HUES48 (cell line): ENCODE data around the gene DYSF.

Experiments used
- H3K27ac ChIP-seq: one replicate; pipeline ENCODE4 v1.7.0; 2013; ENCODE audit warnings: low read depth, low read length, inconsistent platforms
- H3K27me3 ChIP-seq: 2 replicates; pipeline ENCODE4 v1.6.1; 2013; ENCODE audit warnings: mild to moderate bottlenecking, low read length; ENCODE audit not compliant: control insufficient read depth, insufficient read depth
- H3K36me3 ChIP-seq: 2 replicates; pipeline ENCODE4 v1.6.1; 2013; ENCODE audit warnings: low read length; ENCODE audit not compliant: control insufficient read depth, insufficient read depth
- H3K4me1 ChIP-seq: 2 replicates; pipeline ENCODE4 v1.6.1; 2013; ENCODE audit warnings: mild to moderate bottlenecking, low read length; ENCODE audit not compliant: control insufficient read depth, insufficient read depth
- H3K4me3 ChIP-seq: 2 replicates; pipeline ENCODE4 v1.5.1; 2013; ENCODE audit warnings: mild to moderate bottlenecking, low read depth, low read length
- H3K9ac ChIP-seq: 2 replicates; pipeline ENCODE4 v1.6.1; 2013; ENCODE audit warnings: mild to moderate bottlenecking, low read depth, low read length, moderate library complexity
- H3K9me3 ChIP-seq: 2 replicates; pipeline ENCODE4 v1.6.1; 2013; ENCODE audit warnings: low read length; ENCODE audit not compliant: control insufficient read depth, insufficient read depth

DYSF gene

GRCh38 chr2:71619230-71619741, 165.9 kb downstream of the DYSF start:
- H3K4me3 ChIP-seq: no peak overlapping the region
- no peaks in the 10 kb centered on the region for H3K27me3 ChIP-seq
- no peak overlapping the region for H3K9ac ChIP-seq
- no peaks in the 10 kb centered on the region for H3K9me3 ChIP-seq
- no peak overlapping the region for H3K27ac ChIP-seq
- H3K4me1 ChIP-seq: no peaks in the 10 kb centered on the region
- no peaks in the 10 kb centered on the region for H3K36me3 ChIP-seq

GRCh38 chr2:71620116-71620515, 166.8 kb downstream of the DYSF start:
- Histone ChIP-seq H3K4me3 (no peak overlapping the region), H3K27ac (no peak overlapping the region), H3K9me3 (no peaks in the 10 kb centered on the region), H3K36me3 (no peaks in the 10 kb centered on the region), H3K9ac (no peak overlapping the region), H3K4me1 (no peaks in the 10 kb centered on the region), H3K27me3 (no peaks in the 10 kb centered on the region)

- Histone ChIP-seq H3K27me3 (no peaks in the 10 kb centered on the region), H3K4me1 (no peaks in the 10 kb centered on the region), H3K9me3 (no peaks in the 10 kb centered on the region), H3K4me3 (no peak overlapping the region), H3K36me3 (no peaks in the 10 kb centered on the region), H3K9ac (no peak overlapping the region), H3K27ac (no peak overlapping the region)
Observed at GRCh38 chr2:71620851-71621251, 167.5 kb downstream of the DYSF start.

- H3K4me3 ChIP-seq: no peak overlapping the region
- no peaks in the 10 kb centered on the region for H3K27me3 ChIP-seq
- H3K9me3 ChIP-seq: no peaks in the 10 kb centered on the region
- no peak overlapping the region for H3K9ac ChIP-seq
- no peaks in the 10 kb centered on the region for H3K36me3 ChIP-seq
- no peak overlapping the region for H3K27ac ChIP-seq
- peaks cover 9% of the 10 kb centered on the region for H3K4me1 ChIP-seq
Observed at GRCh38 chr2:71629273-71629672, 175.9 kb downstream of the DYSF start.

GRCh38 chr2:71629771-71630453, 176.6 kb downstream of the DYSF start:
- H3K36me3 ChIP-seq: no peaks in the 10 kb centered on the region
- peaks cover 9% of the 10 kb centered on the region for H3K4me1 ChIP-seq
- no peaks in the 10 kb centered on the region for H3K9me3 ChIP-seq
- H3K27ac ChIP-seq: no peak overlapping the region
- no peak overlapping the region for H3K4me3 ChIP-seq
- no peaks in the 10 kb centered on the region for H3K27me3 ChIP-seq
- H3K9ac ChIP-seq: no peak overlapping the region

GRCh38 chr2:71630454-71631328, 177.3 kb downstream of the DYSF start:
- no peaks in the 10 kb centered on the region for H3K27me3 ChIP-seq
- H3K9me3 ChIP-seq: no peaks in the 10 kb centered on the region
- no peak overlapping the region for H3K27ac ChIP-seq
- no peaks in the 10 kb centered on the region for H3K36me3 ChIP-seq
- peaks cover 9% of the 10 kb centered on the region for H3K4me1 ChIP-seq
- no peak overlapping the region for H3K4me3 ChIP-seq
- no peak overlapping the region for H3K9ac ChIP-seq

GRCh38 chr2:71631411-71631931, 178.1 kb downstream of the DYSF start:
- Histone ChIP-seq H3K27me3 (no peaks in the 10 kb centered on the region), H3K4me3 (no peak overlapping the region), H3K36me3 (no peaks in the 10 kb centered on the region), H3K27ac (no peak overlapping the region), H3K9me3 (no peaks in the 10 kb centered on the region), H3K4me1 (peaks cover 9% of the 10 kb centered on the region), H3K9ac (no peak overlapping the region)

GRCh38 chr2:71633086-71633485, 179.7 kb downstream of the DYSF start:
- no peaks in the 10 kb centered on the region for H3K36me3 ChIP-seq
- no peak overlapping the region for H3K4me3 ChIP-seq
- peaks cover 9% of the 10 kb centered on the region for H3K4me1 ChIP-seq
- no peak overlapping the region for H3K9ac ChIP-seq
- H3K27me3 ChIP-seq: no peaks in the 10 kb centered on the region
- H3K9me3 ChIP-seq: no peaks in the 10 kb centered on the region
- H3K27ac ChIP-seq: no peak overlapping the region

- no peak overlapping the region for H3K9ac ChIP-seq
- peaks cover 9% of the 10 kb centered on the region for H3K4me1 ChIP-seq
- H3K27me3 ChIP-seq: no peaks in the 10 kb centered on the region
- no peaks in the 10 kb centered on the region for H3K36me3 ChIP-seq
- H3K27ac ChIP-seq: no peak overlapping the region
- H3K4me3 ChIP-seq: no peak overlapping the region
- H3K9me3 ChIP-seq: no peaks in the 10 kb centered on the region
Observed at GRCh38 chr2:71634567-71634966, 181.2 kb downstream of the DYSF start.

- H3K9me3 ChIP-seq: no peaks in the 10 kb centered on the region
- H3K9ac ChIP-seq: no peak overlapping the region
- H3K36me3 ChIP-seq: no peaks in the 10 kb centered on the region
- H3K27me3 ChIP-seq: no peaks in the 10 kb centered on the region
- H3K4me1 ChIP-seq: peaks cover 9% of the 10 kb centered on the region
- no peak overlapping the region for H3K4me3 ChIP-seq
- no peak overlapping the region for H3K27ac ChIP-seq
Observed at GRCh38 chr2:71635798-71636197, 182.4 kb downstream of the DYSF start.

- H3K4me3 ChIP-seq: no peak overlapping the region
- H3K27ac ChIP-seq: no peak overlapping the region
- H3K27me3 ChIP-seq: no peaks in the 10 kb centered on the region
- no peaks in the 10 kb centered on the region for H3K4me1 ChIP-seq
- H3K36me3 ChIP-seq: no peaks in the 10 kb centered on the region
- H3K9ac ChIP-seq: no peak overlapping the region
- no peaks in the 10 kb centered on the region for H3K9me3 ChIP-seq
Observed at GRCh38 chr2:71637168-71637567, 183.8 kb downstream of the DYSF start.
